Measurements from ENCODE around the gene RAD18. TPM values are rescaled to one million over a fixed set of nuclear protein-coding genes. Genes with fewer than 3 reads are reported as not detected.

RAD18 gene
- total and polyA plus RNA-seq, 9 of the 15 experiments (the other 6 are each of a cell fraction or from before 2014, with no cell fraction given) = 19.2 to 49.4 (median 34.4) TPM

- no peak for TF ChIP-seq PREB (CRISPR knock-in tag; IDR thresholded peaks at IDR 0.05)
- TF ChIP-seq MTF1 (CRISPR knock-in tag; IDR thresholded peaks at IDR 0.05; ENCODE audit: borderline replicate concordance) = no peak
- TF ChIP-seq NEUROD1 (IDR thresholded peaks at IDR 0.05; ENCODE audit: borderline replicate concordance, low read depth, low read length, partially characterized antibody) = peak; percentile 52
- TF ChIP-seq SMAD3 (CRISPR knock-in tag; conservative IDR thresholded peaks at IDR 0.05) = no peak
- no peak for TF ChIP-seq ZNF384 (IDR thresholded peaks at IDR 0.05; ENCODE audit: low read depth, low read length)
- TF ChIP-seq TFE3 (CRISPR knock-in tag; IDR thresholded peaks at IDR 0.05) = no peak
- TF ChIP-seq POLR2B (IDR thresholded peaks at IDR 0.05; ENCODE audit: low read depth, partially characterized antibody) = no peak
- no peak for TF ChIP-seq HOMEZ (CRISPR knock-in tag; IDR thresholded peaks at IDR 0.05)
- TF ChIP-seq DLX4 (CRISPR knock-in tag; IDR thresholded peaks at IDR 0.05) = no peak
- TF ChIP-seq SRSF7 (optimal IDR thresholded peaks at IDR 0.05; ENCODE audit: low read depth, low read length) = no peak
- TF ChIP-seq ATF1 (CRISPR knock-in tag; IDR thresholded peaks at IDR 0.05) = no peak
- peak; percentile 80 for TF ChIP-seq ATF1 (tag; IDR thresholded peaks at IDR 0.05)
- no peak for TF ChIP-seq ZNF395 (CRISPR knock-in tag; IDR thresholded peaks at IDR 0.05)
- TF ChIP-seq KAT8 (IDR thresholded peaks at IDR 0.05; ENCODE audit: low read depth) = no peak
- TF ChIP-seq CCAR2 (IDR thresholded peaks at IDR 0.05; ENCODE audit: low read depth, low read length) = no peak
- no peak for TF ChIP-seq ZBTB1 (CRISPR knock-in tag; IDR thresholded peaks at IDR 0.05; ENCODE audit: borderline replicate concordance, low read depth)
- TF ChIP-seq DACH1 (IDR thresholded peaks at IDR 0.05; ENCODE audit: partially characterized antibody) = no peak
- TF ChIP-seq ZNF280B (CRISPR knock-in tag; IDR thresholded peaks at IDR 0.05) = no peak
- TF ChIP-seq PKNOX1 (IDR thresholded peaks at IDR 0.05) = peak; percentile 96
- no peak for TF ChIP-seq ZNF146 (CRISPR knock-in tag; IDR thresholded peaks at IDR 0.05; ENCODE audit: unreplicated experiment)
Measured at GRCh38 chr3:8857720-8858367, 105.4 kb downstream of the RAD18 start (continued).
